GM18867 (cell line): ENCODE data around the gene BRIX1.
A peak's percentile ranks its signal among the peaks of the same experiment; 100 is the strongest.
"Not testable (repeated sequence)": the region's sequence is repeated elsewhere in the genome, so short reads cannot be mapped to it uniquely, and the experiment has no call there.

Experiments used
- ATAC-seq: cut with Tn5 transposase; IDR thresholded peaks from one replicate; pipeline ENCODE4 v1.9.1; 2021; ENCODE audit warnings: mild to moderate bottlenecking, moderate library complexity; ENCODE audit not compliant: unreplicated experiment

BRIX1 gene

DNA sequence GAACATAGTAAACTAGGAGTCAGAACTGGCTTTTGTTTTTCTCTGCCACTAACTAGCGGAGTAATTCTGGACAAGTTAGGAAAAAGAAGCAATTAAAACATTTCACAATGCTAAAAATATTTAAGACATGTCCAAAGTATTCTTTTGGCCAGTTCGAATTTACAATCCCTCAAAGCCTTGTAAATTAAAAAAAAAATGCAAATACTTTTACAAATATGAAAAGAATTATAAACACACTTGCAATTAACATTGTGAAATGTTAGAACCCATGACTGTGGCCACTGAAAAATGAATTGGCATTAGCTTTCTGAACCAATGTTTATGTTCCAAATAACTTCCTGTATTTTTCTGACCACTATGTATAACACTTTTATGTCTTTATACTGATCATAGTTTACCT is 2.4 kb upstream of the BRIX1 start:
- no peak for ATAC-seq

GRCh38 chr5:34914671-34915138 is 806 bp upstream of the BRIX1 start:
- peak; percentile 19 for ATAC-seq

- ATAC-seq = peak; percentile 16
These were observed 313 bp downstream of the BRIX1 start for GRCh38 chr5:34915856-34916192.

DNA sequence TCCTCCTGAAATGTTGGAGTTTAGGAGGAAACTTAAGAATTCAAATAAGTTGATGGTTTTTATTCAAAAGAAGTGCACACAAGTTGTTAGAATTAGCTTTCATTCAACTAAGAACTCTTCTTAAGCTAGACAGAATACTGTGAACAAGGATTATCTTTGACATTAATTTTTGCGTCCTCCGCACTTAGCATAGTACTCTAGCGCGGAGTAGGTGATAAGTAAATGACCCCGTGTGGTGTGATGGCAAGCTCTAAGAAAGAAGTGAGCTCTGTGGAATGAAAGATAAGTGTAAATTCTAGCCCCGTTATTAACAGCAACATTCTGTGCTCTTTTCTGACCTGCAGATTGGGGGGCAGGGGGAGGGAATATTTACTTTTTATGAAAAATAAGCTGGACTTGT is 1.0 kb downstream of the BRIX1 start:
- ATAC-seq = no peak

- no peak for ATAC-seq
These were observed 2.5 kb downstream of the BRIX1 start for GRCh38 chr5:34918025-34918424.

DNA sequence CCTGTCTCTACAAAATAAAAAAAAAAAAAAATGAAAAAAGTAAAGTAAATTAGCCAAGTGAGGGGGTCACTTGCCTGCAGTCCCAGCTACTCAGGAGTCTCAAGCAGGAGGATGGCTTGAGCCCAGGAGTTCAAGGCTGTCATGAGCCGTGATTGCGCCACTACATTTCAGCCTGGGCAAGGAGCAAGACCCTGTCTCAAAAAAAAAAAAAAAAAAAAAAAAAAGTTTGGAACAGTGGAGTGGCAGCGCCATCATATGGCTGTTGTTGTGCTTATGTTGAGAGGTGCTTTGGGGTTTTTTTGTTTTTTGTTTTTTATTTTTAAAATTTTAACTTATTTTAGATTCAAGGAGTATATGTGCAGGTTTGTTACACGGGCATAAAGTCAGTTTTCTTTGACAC is 3.6 kb downstream of the BRIX1 start:
- ATAC-seq = no peak

GRCh38 chr5:34923256-34923655 is 7.7 kb downstream of the BRIX1 start:
- not testable (repeated sequence) for ATAC-seq

GRCh38 chr5:34923694-34924461 is 8.4 kb downstream of the BRIX1 start:
- ATAC-seq = peak; percentile 66

GRCh38 chr5:34924462-34924765 is 8.9 kb downstream of the BRIX1 start:
- no peak for ATAC-seq

- ATAC-seq = no peak
These were observed 10.9 kb downstream of the BRIX1 start for GRCh38 chr5:34926318-34926888.

DNA sequence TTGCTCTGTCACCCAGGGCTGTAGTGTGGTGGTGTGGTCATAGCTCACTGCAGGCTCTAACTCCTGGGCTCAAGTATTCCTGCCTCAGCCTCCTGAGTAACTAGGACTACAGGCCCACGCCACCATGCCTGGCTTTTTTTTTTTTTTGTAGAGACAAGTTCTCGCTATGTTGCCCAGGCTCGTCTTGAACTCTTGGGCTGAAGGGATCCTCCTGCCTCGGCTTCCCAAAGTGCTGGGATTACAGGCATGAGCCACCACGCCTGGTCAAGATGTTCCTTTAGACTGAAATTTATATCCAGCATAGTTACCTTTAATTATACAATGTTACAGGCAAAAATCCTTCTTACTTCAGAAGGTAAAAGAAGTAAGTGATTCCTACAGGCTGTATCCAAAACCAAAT is 12.3 kb downstream of the BRIX1 start:
- ATAC-seq = no peak

DNA sequence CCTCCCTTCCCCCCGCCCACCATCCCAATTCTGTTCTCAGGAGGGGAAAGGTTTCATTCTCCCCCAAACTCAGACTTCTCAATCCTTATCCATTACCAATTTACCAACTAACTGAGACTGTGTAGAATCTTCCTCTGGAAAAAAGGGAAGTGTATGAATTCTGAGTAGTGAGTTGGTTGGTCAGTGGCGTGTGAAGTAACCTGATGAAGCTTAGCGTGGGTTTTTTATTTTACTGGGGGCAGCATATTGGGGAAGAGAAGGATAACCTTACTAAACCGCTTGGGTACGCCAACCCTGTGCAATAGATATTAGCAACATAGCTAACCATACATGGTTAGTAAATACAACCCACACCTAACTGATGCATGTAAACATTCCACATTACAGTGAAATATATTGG is 12.8 kb downstream of the BRIX1 start:
- ATAC-seq = no peak

DNA sequence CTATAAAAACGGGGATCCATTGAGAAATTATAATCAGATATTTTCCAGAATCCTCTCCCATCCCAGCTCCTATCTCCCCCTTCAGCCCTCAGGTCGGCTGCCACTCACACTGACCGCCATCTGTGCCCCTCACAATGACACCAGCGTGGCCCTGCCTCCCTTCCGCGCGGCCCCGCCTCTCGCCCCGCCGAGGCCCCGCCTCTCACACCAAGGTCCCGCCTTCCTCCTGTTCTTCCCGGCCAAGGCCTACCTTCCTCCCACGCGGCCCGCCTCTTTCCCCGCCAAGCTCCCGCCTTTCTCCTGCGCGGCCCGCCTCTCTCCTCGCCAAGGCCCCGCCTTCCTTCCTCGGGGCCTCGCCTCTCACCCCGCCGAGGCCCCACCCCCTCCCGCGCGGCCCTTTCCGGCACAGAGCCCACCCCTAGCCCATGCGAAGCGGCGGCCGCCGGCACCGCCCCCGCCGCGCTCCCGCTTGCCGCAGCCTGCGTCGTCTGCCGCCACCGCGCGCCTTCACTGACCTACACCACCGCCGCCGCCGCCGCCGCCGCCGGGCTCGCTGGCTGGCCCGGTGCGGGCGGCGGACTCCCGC is 13.7 kb downstream of the BRIX1 start, which contains the start of gene DNAJC21:
TSS of gene DNAJC21 (plus strand) at position 426 of the 586 bp plus-strand sequence. CDS start 261 bp downstream, outside the sequence.
- ATAC-seq = peak; percentile 86

GRCh38 chr5:34929720-34930461 is 14.4 kb downstream of the BRIX1 start:
- ATAC-seq = peak; percentile 78

DNA sequence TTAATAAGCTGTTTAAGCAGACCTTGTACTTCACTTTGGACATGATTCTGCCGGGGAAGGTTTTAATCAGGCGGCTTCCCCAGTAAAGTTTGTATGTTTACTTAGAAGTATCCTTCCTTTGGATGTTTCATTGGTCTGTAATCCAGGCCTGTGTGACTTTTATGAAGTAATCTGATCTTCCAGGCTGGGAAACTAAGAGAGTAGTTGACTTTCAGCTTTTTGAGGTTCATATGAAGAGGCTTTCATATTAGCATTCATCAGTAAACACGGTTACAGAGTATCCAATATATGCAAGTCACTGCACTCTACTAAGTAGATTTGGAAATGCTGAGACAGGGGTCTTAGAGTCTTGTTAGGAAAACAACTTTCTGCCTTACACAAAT is 14.9 kb downstream of the BRIX1 start:
- no peak for ATAC-seq

GRCh38 chr5:34930870-34931269 is 15.4 kb downstream of the BRIX1 start:
- ATAC-seq = no peak

DNA sequence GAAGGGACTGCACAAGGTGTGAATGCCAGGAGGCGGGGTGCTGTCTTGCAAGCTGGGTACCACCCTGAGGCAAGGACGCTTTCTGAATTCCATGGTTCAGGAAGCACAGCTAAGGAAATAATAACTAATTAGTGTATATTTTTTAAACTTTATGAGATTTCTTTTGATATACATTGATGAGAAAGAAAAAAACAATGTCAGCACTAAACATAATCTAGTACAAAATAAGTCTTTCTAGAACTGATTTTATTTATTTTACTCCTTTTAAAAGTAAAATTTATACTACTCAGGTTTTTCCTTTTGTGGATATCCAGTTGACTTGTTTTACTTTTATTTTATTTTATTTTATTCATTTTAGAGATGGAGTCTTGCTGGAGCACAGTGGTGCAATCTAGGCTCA is 17.4 kb downstream of the BRIX1 start:
- no peak for ATAC-seq

- no peak for ATAC-seq
These were observed 26.4 kb downstream of the BRIX1 start for GRCh38 chr5:34941936-34942335.

DNA sequence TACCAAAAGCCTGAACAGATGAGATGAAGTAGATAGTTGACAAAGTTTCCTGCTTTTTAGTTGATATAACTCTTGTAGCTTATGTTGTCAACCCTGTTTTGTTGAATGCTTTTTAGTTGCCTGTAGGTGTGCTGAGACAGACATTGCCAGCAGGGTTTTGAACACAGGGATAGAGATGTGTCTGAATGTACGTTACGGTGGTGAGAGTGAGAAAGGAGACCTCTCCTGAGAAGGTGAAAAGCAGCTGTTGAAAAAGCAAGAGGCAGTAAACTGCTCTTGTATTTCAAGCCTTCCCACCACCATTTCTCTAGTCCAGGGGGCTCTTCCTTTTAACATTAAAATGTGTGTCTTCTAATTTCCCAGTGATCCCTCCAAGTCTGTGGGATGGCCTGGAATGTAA is 28.5 kb downstream of the BRIX1 start:
- no peak for ATAC-seq

- ATAC-seq = no peak
These were observed 29.0 kb downstream of the BRIX1 start for GRCh38 chr5:34944460-34945047.

DNA sequence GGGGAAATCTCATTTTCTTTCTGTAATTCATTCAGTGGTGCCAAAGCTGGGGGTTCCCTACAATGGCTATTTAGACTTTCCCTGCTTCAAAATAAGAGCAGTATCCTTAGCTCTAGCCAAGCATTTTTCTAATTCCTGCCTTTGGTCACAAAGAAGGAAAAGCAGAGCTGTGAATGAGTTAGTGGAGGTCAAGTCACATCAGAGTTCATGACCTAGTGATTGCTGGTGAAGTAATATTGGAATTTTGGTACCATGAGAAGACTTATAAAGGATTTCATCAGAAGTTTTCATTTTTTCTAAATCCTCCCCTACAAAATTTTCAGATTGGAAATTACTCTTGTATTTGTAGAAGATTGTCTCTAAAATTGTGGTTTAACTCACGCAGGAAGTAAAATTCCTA is 41.8 kb downstream of the BRIX1 start:
- no peak for ATAC-seq
